ENCODE measurements around the gene RAB33A. TPM values are rescaled to one million over a fixed set of nuclear protein-coding genes. Genes with fewer than 3 reads are reported as not detected.

Gene RAB33A
- total and polyA plus RNA-seq, 9 of the 15 experiments (the other 6 are each of a cell fraction or from before 2014, with no cell fraction given), result 0.04 to 0.20 (median 0.06) TPM; not detected in 4

GRCh38 chrX:130179579-130180215, 7.9 kb downstream of the RAB33A start (continued):
- TF ChIP-seq, protein P1, sequence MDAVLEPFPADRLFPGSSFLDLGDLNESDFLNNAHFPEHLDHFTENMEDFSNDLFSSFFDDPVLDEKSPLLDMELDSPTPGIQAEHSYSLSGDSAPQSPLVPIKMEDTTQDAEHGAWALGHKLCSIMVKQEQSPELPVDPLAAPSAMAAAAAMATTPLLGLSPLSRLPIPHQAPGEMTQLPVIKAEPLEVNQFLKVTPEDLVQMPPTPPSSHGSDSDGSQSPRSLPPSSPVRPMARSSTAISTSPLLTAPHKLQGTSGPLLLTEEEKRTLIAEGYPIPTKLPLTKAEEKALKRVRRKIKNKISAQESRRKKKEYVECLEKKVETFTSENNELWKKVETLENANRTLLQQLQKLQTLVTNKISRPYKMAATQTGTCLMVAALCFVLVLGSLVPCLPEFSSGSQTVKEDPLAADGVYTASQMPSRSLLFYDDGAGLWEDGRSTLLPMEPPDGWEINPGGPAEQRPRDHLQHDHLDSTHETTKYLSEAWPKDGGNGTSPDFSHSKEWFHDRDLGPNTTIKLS (IDR thresholded peaks at IDR 0.05; ENCODE audit: borderline replicate concordance, low read depth), result peak; percentile 51; the same call in 1 of the 2 replicates
- peak; percentile 97 to 98 for TF ChIP-seq TRIM24 (IDR thresholded peaks at IDR 0.05)
- TF ChIP-seq ZNF23 (CRISPR knock-in tag; IDR thresholded peaks at IDR 0.05), result no peak
- 0 out of 2 replicates have a peak, but pooled peaks have one; percentile 22 for TF ChIP-seq GABPA (tag; conservative IDR thresholded peaks at IDR 0.05; ENCODE audit: low read depth)
- TF ChIP-seq ZNF584 (CRISPR knock-in tag; IDR thresholded peaks at IDR 0.05; ENCODE audit: low read depth), result 0 out of 2 replicates have a peak, but pooled peaks have one; percentile 43
- TF ChIP-seq AFF4 (CRISPR knock-in tag; IDR thresholded peaks at IDR 0.05), result no peak
- peak; percentile 92 for TF ChIP-seq FOSL1 (tag; conservative IDR thresholded peaks at IDR 0.05)
- peak; percentile 85 for TF ChIP-seq ZNF766 (CRISPR knock-in tag; conservative IDR thresholded peaks at IDR 0.05)
- TF ChIP-seq ZNF12 (CRISPR knock-in tag; IDR thresholded peaks at IDR 0.05), result no peak
- TF ChIP-seq SFPQ (IDR thresholded peaks at IDR 0.05; ENCODE audit: low read depth, low read length), result no peak
- no peak for TF ChIP-seq ZFP30 (CRISPR knock-in tag; IDR thresholded peaks at IDR 0.05; ENCODE audit: borderline replicate concordance)
- TF ChIP-seq HDAC2 (IDR thresholded peaks at IDR 0.05), result peak; percentile 100
- peak; percentile 98 for TF ChIP-seq EP300 (IDR thresholded peaks at IDR 0.05; ENCODE audit: low read length)
- peak; percentile 94 for TF ChIP-seq CREM (IDR thresholded peaks at IDR 0.05; ENCODE audit: low read depth)
- peak; percentile 64; the same call in 1 of the 2 replicates for TF ChIP-seq SP1 (CRISPR knock-in tag; IDR thresholded peaks at IDR 0.05)
- no peak for TF ChIP-seq SIRT6 (IDR thresholded peaks at IDR 0.05; ENCODE audit: low read depth, low read length)
- peak; percentile 96 for TF ChIP-seq SOX6 (IDR thresholded peaks at IDR 0.05)
- TF ChIP-seq SPI1 (IDR thresholded peaks at IDR 0.05; ENCODE audit: borderline replicate concordance, low read depth, low read length), result peak; percentile 7; the same call in 1 of the 2 replicates
- TF ChIP-seq GATA2 (CRISPR knock-in tag; IDR thresholded peaks at IDR 0.05), result peak; percentile 95
- peak; percentile 35; the same call in 1 of the 2 replicates for TF ChIP-seq FOXJ2 (tag; IDR thresholded peaks at IDR 0.05)
- TF ChIP-seq CBFA2T3 (IDR thresholded peaks at IDR 0.05), result peak; percentile 100
- no peak for TF ChIP-seq SAFB (IDR thresholded peaks at IDR 0.05; ENCODE audit: borderline replicate concordance, low read depth, low read length)
- no peak for TF ChIP-seq SETDB1 (IDR thresholded peaks at IDR 0.05; ENCODE audit: low read length)

Data from K562 (cell line).